ENCODE data around the gene PPP1R7. TPM values are rescaled to one million over a fixed set of nuclear protein-coding genes. Genes with fewer than 3 reads are reported as not detected.

Gene PPP1R7
- total RNA-seq, 3 donors from 2014 or later (not counting 1 experiment from before 2014, with no cell fraction given): 57.8 to 66.3 (median 60.4) TPM

DNA sequence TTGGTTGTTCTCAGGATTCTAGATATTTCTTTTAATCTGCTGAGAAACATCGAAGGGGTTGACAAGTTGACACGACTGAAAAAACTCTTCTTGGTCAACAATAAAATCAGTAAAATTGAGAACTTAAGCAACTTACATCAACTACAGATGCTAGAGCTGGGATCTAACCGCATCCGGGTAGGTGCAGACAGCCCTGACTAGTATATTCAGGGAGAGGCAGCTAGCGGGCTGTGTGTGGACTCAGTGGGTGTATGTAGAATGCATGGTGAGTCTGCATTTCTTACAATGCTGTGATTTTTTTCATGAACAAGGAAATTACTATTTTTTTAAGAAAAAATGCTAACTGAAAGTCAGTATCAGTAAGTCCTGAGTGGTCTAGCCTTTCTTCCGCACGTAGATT, 10.1 kb downstream of the PPP1R7 start:
- H3K36me3 Mint-ChIP-seq: no peaks in the 10 kb centered on the region

DNA sequence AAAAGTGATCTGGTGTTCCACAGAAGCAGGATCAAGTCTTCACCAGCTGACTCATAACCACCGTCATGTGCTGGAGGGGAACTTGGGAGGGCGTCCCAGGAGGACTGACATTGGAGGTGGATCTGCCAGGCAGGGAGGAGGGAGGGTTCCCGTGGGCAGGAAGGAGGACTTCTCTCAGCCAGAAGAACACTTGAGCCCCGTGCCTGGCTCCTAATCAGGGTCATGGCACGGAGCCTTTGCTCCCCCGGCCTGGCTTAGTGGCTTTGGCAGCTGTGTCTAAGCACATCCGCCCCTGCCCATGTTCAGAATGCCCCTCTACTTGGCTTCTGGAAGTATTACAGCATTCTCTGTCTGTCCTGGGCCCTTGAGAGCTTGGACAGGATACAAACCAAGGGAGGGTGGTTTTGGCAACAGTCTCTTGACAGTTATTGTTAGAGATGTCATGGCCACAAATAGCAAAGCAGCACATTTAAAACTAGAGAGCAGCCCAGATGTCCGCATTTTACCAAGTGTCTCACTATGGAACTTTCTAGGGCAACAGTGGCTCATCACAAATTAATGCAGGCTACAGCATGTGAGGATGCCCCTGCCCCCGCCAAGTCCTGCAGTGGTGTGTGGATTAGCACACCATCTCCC, 11.5 kb downstream of the PPP1R7 start:
- Histone ChIP-seq H3K36me3 (ENCODE audit: control insufficient read depth, insufficient read depth, low read length) (peaks cover 58% of the 10 kb centered on the region), H3K27ac (ENCODE audit: low read length) (no peak overlapping the region), H3K9me3 (ENCODE audit: control insufficient read depth, insufficient read depth, low read length) (no peaks in the 10 kb centered on the region), H3K4me3 (ENCODE audit: low read length) (no peak overlapping the region), H3K27me3 (ENCODE audit: control insufficient read depth, insufficient read depth, low read length) (no peaks in the 10 kb centered on the region), H3K4me1 (ENCODE audit: control insufficient read depth, insufficient read depth, low read length) (no peaks in the 10 kb centered on the region)
- DNase-seq: no peak
- H3K27ac Mint-ChIP-seq: no peak overlapping the region
- no peaks in the 10 kb centered on the region for H3K36me3 Mint-ChIP-seq
- H3K4me1 Mint-ChIP-seq: peaks cover 0 to 9% of the 10 kb centered on the region in 2 donors
- no peak overlapping the region for H3K4me3 Mint-ChIP-seq
- WGBS (ENCODE audit: insufficient coverage): 85% methylated on average over 9 of the region's 9 CpGs
- H3K27me3 Mint-ChIP-seq (ENCODE audit: low read depth in 2 of 2): no peaks in the 10 kb centered on the region
- TF ChIP-seq, protein P1, sequence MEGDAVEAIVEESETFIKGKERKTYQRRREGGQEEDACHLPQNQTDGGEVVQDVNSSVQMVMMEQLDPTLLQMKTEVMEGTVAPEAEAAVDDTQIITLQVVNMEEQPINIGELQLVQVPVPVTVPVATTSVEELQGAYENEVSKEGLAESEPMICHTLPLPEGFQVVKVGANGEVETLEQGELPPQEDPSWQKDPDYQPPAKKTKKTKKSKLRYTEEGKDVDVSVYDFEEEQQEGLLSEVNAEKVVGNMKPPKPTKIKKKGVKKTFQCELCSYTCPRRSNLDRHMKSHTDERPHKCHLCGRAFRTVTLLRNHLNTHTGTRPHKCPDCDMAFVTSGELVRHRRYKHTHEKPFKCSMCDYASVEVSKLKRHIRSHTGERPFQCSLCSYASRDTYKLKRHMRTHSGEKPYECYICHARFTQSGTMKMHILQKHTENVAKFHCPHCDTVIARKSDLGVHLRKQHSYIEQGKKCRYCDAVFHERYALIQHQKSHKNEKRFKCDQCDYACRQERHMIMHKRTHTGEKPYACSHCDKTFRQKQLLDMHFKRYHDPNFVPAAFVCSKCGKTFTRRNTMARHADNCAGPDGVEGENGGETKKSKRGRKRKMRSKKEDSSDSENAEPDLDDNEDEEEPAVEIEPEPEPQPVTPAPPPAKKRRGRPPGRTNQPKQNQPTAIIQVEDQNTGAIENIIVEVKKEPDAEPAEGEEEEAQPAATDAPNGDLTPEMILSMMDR (IDR thresholded peaks at IDR 0.05): no peak
- intact Hi-C loops (cut with micrococcal nuclease): no loop called here
- no peaks in the 10 kb centered on the region for H3K9me3 Mint-ChIP-seq
- ATAC-seq: no peak

More for the DNA sequence above, 10.1 kb downstream of the PPP1R7 start:
- Mint-ChIP-seq H3K27me3 (ENCODE audit: low read depth in 2 of 2) (no peaks in the 10 kb centered on the region), H3K27ac (no peak overlapping the region), H3K4me1 (peaks cover 0 to 12% of the 10 kb centered on the region in 2 donors), H3K4me3 (no peak overlapping the region), H3K9me3 (no peaks in the 10 kb centered on the region)
- Histone ChIP-seq H3K9me3 (ENCODE audit: control insufficient read depth, insufficient read depth, low read length) (no peaks in the 10 kb centered on the region), H3K4me3 (ENCODE audit: low read length) (no peak overlapping the region), H3K27me3 (ENCODE audit: control insufficient read depth, insufficient read depth, low read length) (no peaks in the 10 kb centered on the region), H3K27ac (ENCODE audit: low read length) (no peak overlapping the region), H3K4me1 (ENCODE audit: control insufficient read depth, insufficient read depth, low read length) (no peaks in the 10 kb centered on the region), H3K36me3 (ENCODE audit: control insufficient read depth, insufficient read depth, low read length) (peaks cover 48% of the 10 kb centered on the region)
- ATAC-seq: no peak
- intact Hi-C loops (cut with micrococcal nuclease): no loop called here
- 97% methylated on average over 7 of the region's 7 CpGs for WGBS (ENCODE audit: insufficient coverage)
- DNase-seq: no peak
- TF ChIP-seq, protein P1 (IDR thresholded peaks at IDR 0.05): no peak

DNA sequence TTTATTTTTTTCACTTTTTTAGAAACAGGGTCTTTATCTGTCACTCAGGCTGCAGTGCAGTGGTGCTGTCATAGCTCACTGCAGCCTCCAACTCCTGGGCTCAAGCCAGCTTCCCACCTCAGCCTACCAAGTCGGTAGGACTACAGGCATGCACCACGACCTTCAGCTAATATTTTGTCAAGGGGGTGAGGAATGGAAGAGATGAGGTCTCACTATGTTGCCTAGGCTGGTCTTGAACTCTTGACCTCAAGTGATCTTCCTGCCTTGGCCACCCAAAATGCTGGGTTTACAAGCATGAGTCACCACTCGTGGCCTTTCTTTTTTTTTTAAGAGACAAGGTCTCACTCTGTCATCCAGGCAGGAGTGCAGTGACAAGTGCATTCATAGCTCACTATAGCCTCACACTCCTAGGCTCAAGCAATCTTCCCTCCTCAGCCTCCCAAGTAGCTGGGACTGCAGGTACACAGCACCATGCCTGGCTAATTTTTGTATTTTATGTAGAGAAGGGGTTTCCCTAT, 13.4 kb downstream of the PPP1R7 start:
- Mint-ChIP-seq H3K27ac (no peak overlapping the region), H3K4me1 (peaks cover 0 to 6% of the 10 kb centered on the region in 2 donors), H3K36me3 (peaks cover 6% of the 10 kb centered on the region), H3K27me3 (ENCODE audit: low read depth in 2 of 2) (no peaks in the 10 kb centered on the region), H3K4me3 (no peak overlapping the region), H3K9me3 (no peaks in the 10 kb centered on the region)
- Histone ChIP-seq H3K36me3 (ENCODE audit: control insufficient read depth, insufficient read depth, low read length) (peaks cover 52% of the 10 kb centered on the region), H3K4me1 (ENCODE audit: control insufficient read depth, insufficient read depth, low read length) (no peaks in the 10 kb centered on the region), H3K9me3 (ENCODE audit: control insufficient read depth, insufficient read depth, low read length) (no peaks in the 10 kb centered on the region), H3K27me3 (ENCODE audit: control insufficient read depth, insufficient read depth, low read length) (no peaks in the 10 kb centered on the region), H3K4me3 (ENCODE audit: low read length) (no peak overlapping the region), H3K27ac (ENCODE audit: low read length) (no peak overlapping the region)
- intact Hi-C loops (cut with micrococcal nuclease): no loop called here
- TF ChIP-seq, protein P1 (IDR thresholded peaks at IDR 0.05): no peak
- WGBS (ENCODE audit: insufficient coverage): 89% methylated on average over 3 of the region's 3 CpGs
- no peak for ATAC-seq
- no peak for DNase-seq

DNA sequence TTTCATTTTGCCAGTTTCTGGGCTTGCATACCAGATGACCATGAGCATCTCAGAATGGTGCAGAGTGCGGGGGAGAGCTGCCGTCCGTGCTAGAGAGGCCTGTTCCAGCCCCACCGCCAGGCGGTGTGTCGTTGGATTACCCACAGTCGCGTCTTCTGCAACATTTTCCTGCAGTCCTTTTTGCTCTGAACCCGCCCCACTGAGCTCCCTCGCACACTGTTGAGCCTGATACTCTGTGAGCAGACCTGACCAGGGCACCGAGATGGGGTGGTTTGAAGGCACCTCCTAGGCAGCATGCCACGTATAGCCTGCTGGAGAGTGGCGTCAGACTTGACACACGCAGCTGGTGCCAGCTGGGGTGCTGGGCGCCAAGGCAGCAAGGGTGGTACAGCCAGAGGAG, 18.1 kb downstream of the PPP1R7 start:
- peaks cover 59% of the 10 kb centered on the region for H3K36me3 ChIP-seq (ENCODE audit: control insufficient read depth, insufficient read depth, low read length)
- Mint-ChIP-seq H3K27ac (no peak overlapping the region), H3K4me3 (no peak overlapping the region), H3K4me1 (no peaks in the 10 kb centered on the region), H3K27me3 (ENCODE audit: low read depth in 2 of 2) (no peaks in the 10 kb centered on the region), H3K9me3 (peaks cover 6 to 13% of the 10 kb centered on the region in 2 donors), H3K36me3 (peaks cover 33% of the 10 kb centered on the region)
- no peak overlapping the region for H3K4me3 ChIP-seq (ENCODE audit: low read length)
- WGBS (ENCODE audit: insufficient coverage): 99% methylated on average over 15 of the region's 15 CpGs
- H3K9me3 ChIP-seq (ENCODE audit: control insufficient read depth, insufficient read depth, low read length): no peaks in the 10 kb centered on the region
- H3K4me1 ChIP-seq (ENCODE audit: control insufficient read depth, insufficient read depth, low read length): no peaks in the 10 kb centered on the region
- TF ChIP-seq, protein P1 (IDR thresholded peaks at IDR 0.05): no peak
- no peaks in the 10 kb centered on the region for H3K27me3 ChIP-seq (ENCODE audit: control insufficient read depth, insufficient read depth, low read length)
- intact Hi-C loops (cut with micrococcal nuclease): no loop called here
- ATAC-seq: no peak
- DNase-seq: no peak
- no peak overlapping the region for H3K27ac ChIP-seq (ENCODE audit: low read length)
